Lower lobe of right lung (tissue), 2 donors: ENCODE data around the gene ID2. TPM values are rescaled to one million over a fixed set of nuclear protein-coding genes. Genes with fewer than 3 reads are reported as not detected.
A peak's percentile ranks its signal among the peaks of the same experiment; 100 is the strongest.

ENCODE experiments used
- ATAC-seq, 2 donors: fragments of 200-7000 bp; cut with Tn5 transposase; one replicate each; pipeline ENCODE4 v1.9.1; 2020 to 2022; ENCODE audit warnings: mild to moderate bottlenecking in 2 of 2, moderate library complexity in 2 of 2
- DNase-seq: peaks from one replicate; pipeline ENCODE4 v3.0.0-alpha.2; 2020
- H3K27ac ChIP-seq: fragments of 200-600 bp; one replicate; pipeline ENCODE4 v1.8.0; 2022
- H3K27me3 ChIP-seq: fragments of 200-600 bp; one replicate; pipeline ENCODE4 v1.8.0; 2022; ENCODE audit warnings: low read depth
- H3K36me3 ChIP-seq: fragments of 200-600 bp; one replicate; pipeline ENCODE4 v1.8.0; 2022; ENCODE audit warnings: mild to moderate bottlenecking
- H3K4me1 ChIP-seq: fragments of 200-600 bp; one replicate; pipeline ENCODE4 v1.8.0; 2022
- H3K4me3 ChIP-seq: fragments of 200-600 bp; one replicate; pipeline ENCODE4 v1.8.0; 2022; ENCODE audit warnings: mild to moderate bottlenecking
- H3K9me3 ChIP-seq: fragments of 200-600 bp; one replicate; pipeline ENCODE4 v1.8.0; 2022
- CTCF ChIP-seq: fragments of 200-600 bp; IDR thresholded peaks from one replicate; pipeline ENCODE4 v1.8.0; 2022; ENCODE audit warnings: antibody characterized with exemption, mild to moderate bottlenecking
- intact Hi-C: fragments of 100-400 bp; cut with DNase I; formaldehyde crosslinking; loops from one replicate; pipeline ENCODE4 v1.11.0; 2022
- total RNA-seq: library from RNA; stranded (reverse); fragmentation: NEBNext Ultra II Directional; extraction: Animal tissue kit (Norgen Biotek cat#: 25700); gene quantifications from one replicate; pipeline ENCODE4 v1.2.1, GENCODE V29; 2021
- donor health status: DM: no; HTN: yes; CAD: no; lungs with severe emphysema.

The ID2 gene
- total RNA-seq, 1 donor from 2014 or later, result 102 TPM

GRCh38 chr2:8666581-8666980, 15.3 kb upstream of the ID2 start:
- no peaks in the 10 kb centered on the region for H3K4me1 ChIP-seq
- H3K27ac ChIP-seq, result no peak overlapping the region
- TF ChIP-seq CTCF, result no peak
- no peak overlapping the region for H3K4me3 ChIP-seq
- H3K9me3 ChIP-seq, result no peaks in the 10 kb centered on the region
- DNase-seq (peak; percentile 17), ATAC-seq (no peak)
- no peaks in the 10 kb centered on the region for H3K36me3 ChIP-seq
- no peaks in the 10 kb centered on the region for H3K27me3 ChIP-seq
- intact Hi-C loops, result no loop called here

GRCh38 chr2:8667896-8668512, 13.9 kb upstream of the ID2 start:
- Histone ChIP-seq H3K4me3 (no peak overlapping the region), H3K9me3 (no peaks in the 10 kb centered on the region), H3K4me1 (no peaks in the 10 kb centered on the region), H3K36me3 (no peaks in the 10 kb centered on the region), H3K27me3 (no peaks in the 10 kb centered on the region), H3K27ac (no peak overlapping the region)
- intact Hi-C loops, result no loop called here
- no peak for ATAC-seq
- no peak for DNase-seq
- no peak for TF ChIP-seq CTCF

- H3K9me3 ChIP-seq, result peaks cover 7% of the 10 kb centered on the region
- intact Hi-C loops, result no loop called here
- H3K4me1 ChIP-seq, result no peaks in the 10 kb centered on the region
- DNase-seq, result no peak
- no peak for ATAC-seq
- no peaks in the 10 kb centered on the region for H3K36me3 ChIP-seq
- H3K27me3 ChIP-seq, result no peaks in the 10 kb centered on the region
- no peak overlapping the region for H3K27ac ChIP-seq
- H3K4me3 ChIP-seq, result no peak overlapping the region
- no peak for TF ChIP-seq CTCF
These were observed 12.6 kb upstream of the ID2 start for GRCh38 chr2:8669157-8669817.

DNA sequence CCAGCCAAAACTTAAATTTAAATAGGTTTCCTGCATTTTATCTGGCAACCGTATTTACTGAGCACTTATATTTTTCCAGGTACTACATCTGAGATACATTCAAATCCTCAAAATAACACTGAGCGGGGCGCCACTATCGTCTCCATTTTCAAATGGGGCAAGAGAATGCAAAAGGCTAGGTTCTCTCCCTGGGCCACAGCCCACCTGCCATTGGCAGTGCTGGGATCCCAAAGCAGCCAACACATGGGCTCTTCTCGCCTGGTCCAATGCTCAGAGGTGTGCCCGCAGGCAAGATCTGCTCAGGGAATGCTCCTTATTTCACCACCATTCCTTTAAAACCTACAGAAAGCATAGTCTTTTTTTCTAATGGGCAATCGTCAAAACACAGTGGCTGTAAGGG, 11.3 kb upstream of the ID2 start:
- H3K36me3 ChIP-seq, result no peaks in the 10 kb centered on the region
- intact Hi-C loops, result no loop called here
- no peak for DNase-seq

GRCh38 chr2:8671176-8671575, 10.7 kb upstream of the ID2 start:
- DNase-seq (peak; percentile 14), ATAC-seq (no peak)
- TF ChIP-seq CTCF, result no peak
- Histone ChIP-seq H3K4me3 (no peak overlapping the region), H3K27me3 (no peaks in the 10 kb centered on the region), H3K4me1 (peaks cover 3% of the 10 kb centered on the region), H3K27ac (no peak overlapping the region), H3K9me3 (peaks cover 15% of the 10 kb centered on the region), H3K36me3 (no peaks in the 10 kb centered on the region)
- intact Hi-C loops, result no loop called here

More for the DNA sequence above, 11.3 kb upstream of the ID2 start:
- H3K27ac ChIP-seq, result no peak overlapping the region
- H3K27me3 ChIP-seq, result no peaks in the 10 kb centered on the region
- H3K4me3 ChIP-seq, result no peak overlapping the region
- H3K9me3 ChIP-seq, result peaks cover 15% of the 10 kb centered on the region
- TF ChIP-seq CTCF, result no peak
- ATAC-seq, result no peak
- H3K4me1 ChIP-seq, result no peaks in the 10 kb centered on the region
